ENCODE results near the gene HOXC11.

The HOXC11 gene

DNA sequence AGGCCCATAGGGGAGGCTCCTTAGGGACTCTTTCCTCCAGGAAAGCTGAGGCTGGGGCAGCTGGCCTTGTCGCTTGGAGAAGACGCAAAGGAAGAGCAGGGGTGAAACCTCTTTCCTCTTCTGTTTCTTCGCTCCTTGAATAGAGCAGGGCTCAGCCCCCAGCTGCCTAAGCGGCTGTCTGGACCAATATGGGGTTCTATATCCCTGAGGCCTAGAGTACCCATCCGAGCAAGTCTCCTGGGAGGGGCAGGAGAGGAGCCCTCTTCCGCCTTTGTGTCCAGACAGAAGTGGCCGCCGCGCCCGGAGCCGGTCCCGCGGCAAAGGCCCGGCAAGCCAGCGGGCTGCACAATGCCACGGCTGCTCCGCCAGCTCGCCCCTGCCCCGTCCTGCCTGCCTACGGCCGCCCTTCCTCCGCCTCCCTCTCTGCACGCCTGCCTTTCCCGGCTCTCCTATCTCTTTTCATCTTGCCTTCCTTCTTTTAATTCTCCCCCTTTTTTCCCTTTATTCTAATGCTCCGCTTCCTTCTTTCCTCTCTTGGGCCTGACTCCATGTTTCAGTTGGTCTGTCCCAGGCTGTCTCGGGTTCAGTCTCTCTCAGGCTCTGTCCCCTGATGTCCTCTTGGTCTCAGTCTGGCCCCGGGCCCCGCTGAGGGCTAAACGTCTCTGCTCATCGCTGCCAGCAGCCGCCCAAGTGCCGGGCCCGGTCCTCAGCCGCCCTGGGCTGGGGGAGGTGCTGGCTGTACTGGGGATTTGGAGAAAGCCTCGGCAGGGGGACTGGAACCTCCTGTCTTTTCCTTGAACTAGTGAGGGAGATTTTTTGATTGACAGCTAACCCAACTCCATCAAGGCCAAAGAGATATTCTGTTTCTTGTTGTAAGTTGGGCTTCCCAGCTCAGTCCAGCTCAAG, 24.5 kb downstream of the HOXC11 start:
- no peak for DNase-seq (ENCODE audit: low read depth)

DNA sequence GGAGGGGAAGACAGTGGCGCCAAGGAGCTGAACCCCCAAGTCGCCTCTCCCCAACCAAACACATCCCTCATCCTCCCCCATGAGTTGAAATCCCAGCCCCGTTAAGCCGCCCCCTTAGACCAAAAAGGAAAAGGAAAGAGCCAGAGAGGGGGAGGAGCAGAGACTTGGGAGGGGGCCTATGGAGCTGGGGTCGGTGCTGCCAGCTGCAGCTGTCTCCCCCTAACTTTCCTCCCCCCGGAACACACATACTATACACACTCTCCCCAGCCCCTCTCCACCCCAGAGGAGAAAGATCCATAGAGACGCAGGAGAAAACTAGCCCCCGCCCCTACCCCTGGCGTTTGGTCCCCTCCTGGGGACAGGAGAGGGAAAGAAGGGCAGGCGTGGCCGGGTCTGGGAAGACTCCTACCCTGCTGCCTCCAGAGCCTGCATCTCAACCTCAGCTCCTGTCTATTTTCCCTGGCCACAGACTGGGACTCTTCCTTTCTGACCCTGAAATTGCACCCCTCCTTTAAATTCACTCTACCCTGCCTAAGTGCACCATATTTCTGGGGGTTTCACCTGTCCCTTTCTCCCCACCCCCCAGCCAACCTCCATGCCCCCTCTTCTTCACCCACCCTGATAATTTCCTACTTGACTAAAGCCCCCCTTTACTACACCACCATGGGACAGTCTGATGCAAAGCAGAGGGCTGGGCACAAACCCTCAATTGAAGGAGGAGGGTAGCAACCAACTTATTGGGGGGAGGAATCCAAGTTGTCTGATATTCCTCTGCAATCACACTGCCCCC, 25.4 kb downstream of the HOXC11 start:
- no peak for DNase-seq (ENCODE audit: low read depth)

DNA sequence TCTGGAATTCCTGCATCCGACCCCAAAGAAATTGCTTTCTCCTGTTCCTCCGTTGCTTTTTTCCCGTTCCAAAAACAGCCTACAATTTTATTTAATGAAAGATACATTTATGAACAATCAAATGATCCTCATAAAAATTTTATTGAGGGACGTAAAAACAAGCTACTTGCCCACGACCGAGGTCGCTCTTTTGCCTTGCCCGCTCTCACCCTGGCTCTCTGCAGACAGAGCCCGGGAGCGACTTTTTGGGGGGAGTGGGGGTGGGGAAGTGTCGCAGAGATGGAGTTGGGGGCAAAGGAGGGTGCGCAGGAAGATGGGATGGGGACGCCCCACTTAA, 25.9 kb downstream of the HOXC11 start:
- no peak for DNase-seq (ENCODE audit: low read depth)

DNA sequence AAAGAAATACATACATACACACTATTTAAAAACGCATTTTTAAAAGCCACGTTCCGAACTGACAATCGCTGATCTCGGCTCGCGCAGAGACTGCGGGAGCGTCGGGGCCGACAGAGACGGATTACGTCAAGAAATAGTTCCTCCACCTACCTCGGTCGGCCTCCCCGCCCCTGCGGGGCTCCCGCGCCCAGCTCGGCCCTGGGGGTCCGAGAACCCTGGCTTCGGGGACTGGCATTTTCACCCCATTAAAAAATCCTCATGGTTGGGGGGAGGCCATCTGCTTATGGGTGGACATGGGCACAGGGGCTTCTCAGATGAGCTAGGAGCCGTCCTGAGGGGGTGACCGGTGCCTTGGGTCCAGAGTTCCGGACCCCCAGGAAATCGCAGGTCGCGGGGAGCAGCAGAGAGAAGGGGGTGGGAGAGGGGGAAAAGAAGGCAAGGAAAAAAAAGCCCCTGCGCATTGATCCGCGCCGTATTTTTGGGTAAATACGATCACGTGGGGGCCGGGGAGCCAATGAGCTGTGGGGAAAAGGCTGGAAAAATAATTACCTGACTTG, 26.7 kb downstream of the HOXC11 start:
- DNase-seq (ENCODE audit: low read depth), result no peak

DNA sequence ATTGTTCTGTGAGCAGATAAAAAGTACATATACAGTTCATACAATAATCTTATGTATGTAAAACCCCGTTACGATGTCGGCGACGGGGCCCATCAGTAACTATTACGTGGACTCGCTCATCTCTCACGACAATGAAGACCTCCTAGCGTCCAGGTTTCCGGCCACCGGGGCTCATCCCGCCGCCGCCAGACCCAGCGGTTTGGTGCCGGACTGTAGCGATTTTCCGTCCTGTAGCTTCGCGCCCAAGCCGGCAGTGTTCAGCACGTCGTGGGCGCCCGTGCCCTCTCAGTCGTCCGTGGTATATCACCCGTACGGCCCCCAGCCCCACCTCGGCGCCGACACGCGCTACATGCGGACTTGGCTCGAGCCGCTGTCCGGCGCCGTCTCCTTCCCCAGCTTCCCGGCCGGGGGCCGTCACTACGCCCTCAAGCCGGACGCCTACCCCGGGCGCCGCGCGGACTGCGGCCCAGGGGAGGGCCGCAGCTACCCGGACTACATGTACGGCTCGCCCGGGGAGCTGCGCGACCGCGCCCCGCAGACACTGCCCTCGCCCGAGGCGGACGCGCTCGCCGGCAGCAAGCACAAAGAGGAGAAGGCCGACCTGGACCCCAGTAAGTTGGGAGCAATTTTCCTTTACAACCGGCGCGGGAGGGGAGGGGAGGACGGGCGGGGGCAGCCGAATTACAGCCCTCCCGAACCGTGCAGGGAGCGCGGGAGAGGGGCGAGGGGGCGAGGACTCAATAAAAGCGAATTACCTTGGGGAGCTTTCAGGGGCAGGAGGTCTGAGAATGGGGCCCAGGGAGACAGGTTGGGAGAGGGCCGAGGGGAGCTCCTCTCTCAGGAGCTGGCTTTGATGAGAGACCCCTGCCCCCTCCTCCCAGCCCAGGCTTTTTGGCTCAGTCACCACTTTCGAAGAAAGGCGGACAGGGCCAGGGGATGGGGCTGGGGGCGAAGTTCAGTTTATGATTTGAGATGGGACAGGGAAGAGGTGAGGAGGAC, 27.5 kb downstream of the HOXC11 start, which contains the start of gene HOXC9:
TSS of gene HOXC9 (plus strand) at position 46 of the 999 bp plus-strand sequence. CDS start at position 74, 28 bp downstream.
- no peak for DNase-seq (ENCODE audit: low read depth)

DNA sequence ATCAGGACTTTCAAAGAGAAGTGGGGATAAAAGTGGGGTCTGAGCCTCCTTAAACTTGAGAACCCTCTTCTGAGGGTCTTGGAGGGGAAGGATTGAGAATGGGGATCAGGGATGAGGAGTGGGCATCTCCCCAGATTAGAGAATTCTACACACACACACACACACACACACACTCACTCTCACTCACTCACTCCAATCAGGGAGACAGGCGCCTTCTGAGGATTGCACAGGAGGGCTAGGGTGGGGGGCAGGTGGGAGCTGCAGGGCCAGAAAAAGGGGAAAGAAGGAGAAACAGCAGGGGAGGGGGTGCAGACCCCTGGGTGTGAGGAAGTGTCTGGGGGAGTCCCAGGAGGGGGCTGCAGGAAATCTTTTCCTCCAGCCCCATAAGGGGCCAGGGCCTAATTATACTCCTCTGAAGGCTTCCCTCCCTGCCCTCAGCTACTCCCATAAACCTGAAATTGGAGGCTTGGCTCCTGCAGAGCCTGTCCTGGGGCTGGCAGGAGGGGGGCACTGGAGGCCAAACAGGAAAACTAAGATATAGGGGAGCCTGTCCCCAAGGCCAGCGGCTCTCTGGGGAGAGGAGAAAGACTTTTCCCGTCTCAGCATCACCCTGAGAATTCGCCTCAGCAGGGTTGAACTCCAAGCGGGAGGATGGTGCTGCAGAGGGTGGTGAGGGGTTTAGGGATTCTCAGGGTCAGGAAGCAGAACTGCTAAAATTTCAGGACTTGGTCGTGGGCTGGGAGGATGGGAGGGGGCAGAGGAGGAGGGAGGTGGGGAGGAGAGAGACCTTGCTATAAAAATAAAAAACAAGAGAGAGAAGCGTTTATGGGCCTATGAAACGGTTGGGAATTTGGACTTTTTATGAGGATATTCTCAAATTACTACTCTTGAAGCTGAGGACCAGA, 28.6 kb downstream of the HOXC11 start:
- no peak for DNase-seq (ENCODE audit: low read depth)

DNA sequence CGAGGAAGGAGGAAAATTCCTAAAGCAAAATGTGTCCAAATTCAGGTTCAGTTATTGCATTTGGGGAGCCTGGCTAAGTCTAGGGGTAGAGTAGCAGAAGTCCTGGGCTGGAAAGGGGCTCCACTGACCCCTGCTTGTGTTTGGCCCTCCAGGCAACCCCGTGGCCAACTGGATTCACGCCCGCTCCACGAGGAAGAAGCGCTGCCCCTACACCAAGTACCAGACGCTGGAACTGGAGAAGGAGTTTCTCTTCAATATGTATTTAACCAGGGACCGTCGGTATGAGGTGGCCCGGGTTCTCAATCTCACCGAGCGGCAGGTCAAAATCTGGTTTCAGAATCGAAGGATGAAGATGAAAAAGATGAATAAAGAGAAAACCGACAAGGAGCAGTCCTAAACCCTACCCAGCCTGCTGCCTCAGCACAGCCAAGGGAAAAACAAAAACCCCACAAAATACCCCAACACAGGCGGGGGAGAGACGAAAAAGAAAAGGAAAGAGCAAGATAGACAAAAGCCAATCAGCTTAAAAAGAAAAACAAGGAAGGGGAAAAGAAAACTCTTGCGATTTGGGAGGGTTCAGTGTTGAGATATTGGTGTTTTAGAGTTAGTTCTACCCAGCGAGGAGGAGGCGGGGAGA, 29.5 kb downstream of the HOXC11 start:
- DNase-seq (ENCODE audit: low read depth), result no peak

DNA sequence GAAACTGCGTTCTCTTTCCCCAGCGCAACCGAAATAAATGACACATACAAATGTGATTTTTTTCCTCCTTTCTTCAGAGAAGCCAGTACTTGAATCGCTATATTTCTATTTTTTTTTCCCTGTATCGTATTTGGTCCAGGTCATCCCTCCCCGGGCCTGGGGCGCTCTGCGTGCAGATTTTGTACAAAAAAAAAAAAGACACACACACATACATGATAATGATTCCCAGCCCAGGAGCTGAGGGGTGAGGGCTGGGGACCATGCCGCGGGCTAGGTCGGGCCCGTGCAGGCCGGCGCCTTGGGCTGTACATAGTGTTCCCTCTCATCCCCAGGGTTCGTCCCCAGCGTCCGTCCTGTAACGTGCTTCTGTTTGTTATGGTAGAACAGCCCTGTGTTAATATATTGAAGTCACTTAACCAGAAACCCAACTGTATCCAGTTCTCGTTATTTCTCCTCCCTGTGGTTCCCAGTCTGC, 30.0 kb downstream of the HOXC11 start:
- DNase-seq (ENCODE audit: low read depth), result no peak

DNA sequence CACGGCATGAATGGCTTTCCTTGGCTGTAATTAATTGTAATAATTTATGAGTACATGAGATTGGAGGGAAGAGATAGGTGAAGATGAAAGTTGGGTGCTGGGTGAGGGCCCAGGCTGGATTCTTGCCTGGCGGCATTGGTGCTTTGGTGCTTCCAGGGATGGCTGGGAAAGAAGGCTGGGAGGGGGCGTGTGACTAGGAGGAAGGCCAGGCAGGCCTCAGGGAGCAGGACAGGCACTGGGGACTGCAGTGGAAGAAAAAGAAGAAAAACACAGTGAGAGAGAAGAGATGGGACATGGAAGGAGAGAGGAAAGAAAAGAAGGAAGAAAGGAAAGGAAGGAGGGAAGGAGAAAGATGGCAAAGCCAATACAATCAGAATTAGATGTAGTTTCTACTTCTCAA, 30.7 kb downstream of the HOXC11 start:
- DNase-seq (ENCODE audit: low read depth), result no peak

DNA sequence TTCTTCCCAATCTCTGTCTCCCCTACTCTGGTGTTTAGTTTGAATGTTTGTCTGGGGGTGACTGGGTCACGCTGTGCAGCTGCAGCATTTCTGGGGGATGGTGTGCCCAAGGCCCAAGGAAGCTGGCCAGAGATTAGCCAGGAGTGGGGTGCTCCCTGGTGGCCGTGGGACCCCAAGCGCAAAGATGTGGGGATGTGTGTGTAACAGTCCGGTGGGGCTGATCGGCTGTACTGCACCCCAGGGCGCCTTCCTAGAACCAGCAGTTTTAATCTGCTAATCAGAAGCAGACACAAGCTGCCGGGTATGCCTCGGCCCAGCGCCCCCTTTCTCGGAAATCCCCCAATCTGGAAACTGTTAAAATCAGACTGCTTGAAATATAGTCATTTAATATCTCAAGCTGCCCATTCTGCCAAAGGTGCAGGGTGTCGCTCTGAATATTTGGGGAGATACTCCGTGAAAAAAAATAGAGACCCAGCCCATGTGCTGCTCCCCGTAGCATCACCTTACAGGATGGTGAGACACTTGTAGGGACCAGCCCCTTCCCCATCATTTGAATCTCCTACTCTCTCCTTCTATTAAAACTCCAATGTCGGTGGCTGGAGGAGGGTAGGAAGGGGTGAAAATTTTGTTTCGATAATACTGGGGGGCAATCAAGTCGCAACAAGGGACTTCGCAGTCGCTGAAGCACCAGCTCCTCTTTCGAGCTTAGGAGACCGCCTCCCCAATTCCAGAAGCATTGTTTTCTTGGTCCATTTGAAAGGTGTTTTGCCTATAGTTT, 31.3 kb downstream of the HOXC11 start:
- no peak for DNase-seq (ENCODE audit: low read depth)

DNA sequence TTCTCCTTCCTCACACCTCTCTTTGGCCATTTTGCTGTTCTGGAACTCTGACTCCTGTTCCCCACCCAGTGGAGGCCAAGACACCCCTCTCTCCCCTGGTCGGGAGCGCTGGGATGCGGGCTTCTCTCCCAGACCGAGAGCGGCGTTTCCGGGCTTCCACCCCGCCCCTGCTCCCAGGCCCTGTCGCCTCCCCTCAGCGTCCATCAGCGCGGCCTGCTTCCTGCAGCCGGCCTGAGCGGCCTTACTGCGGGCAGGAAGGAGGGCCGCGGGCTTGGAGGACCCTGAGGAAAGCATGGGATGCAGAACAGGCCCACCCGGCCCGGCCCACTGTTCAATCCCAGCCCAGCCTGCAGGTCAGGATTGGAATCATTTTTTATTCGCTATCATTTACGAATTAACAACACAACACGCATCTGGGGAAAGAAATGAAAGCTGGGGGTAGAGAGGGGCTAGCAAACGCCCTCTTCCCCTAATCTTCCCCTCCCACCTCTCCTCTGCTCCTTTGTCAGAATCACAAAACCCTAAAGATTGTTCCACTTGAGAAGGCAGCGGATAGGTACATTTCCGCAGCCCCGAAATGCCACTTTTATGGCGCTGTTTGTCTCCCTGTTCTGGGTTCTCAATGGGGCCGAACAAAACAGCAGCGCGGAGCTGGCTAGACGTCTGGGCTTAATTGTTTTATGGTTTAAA, 32.1 kb downstream of the HOXC11 start:
- no peak for DNase-seq (ENCODE audit: low read depth)

DNA sequence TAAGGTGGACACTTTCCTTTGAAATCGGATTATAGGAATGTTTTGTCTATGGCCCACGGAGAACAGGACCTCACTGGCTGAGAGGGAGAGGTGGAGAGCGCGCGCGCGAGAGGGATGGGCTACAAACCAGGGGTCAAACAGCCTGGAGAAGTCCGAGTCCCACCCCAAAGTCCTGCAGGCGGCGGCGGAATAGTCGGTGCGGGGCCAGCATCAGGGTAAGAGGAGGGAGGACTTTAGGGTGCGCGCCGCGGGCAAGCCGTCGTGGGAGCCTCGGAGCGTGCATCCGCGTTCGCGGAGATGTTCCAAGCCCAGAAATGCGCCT, 32.6 kb downstream of the HOXC11 start:
- DNase-seq (ENCODE audit: low read depth), result no peak

DNA sequence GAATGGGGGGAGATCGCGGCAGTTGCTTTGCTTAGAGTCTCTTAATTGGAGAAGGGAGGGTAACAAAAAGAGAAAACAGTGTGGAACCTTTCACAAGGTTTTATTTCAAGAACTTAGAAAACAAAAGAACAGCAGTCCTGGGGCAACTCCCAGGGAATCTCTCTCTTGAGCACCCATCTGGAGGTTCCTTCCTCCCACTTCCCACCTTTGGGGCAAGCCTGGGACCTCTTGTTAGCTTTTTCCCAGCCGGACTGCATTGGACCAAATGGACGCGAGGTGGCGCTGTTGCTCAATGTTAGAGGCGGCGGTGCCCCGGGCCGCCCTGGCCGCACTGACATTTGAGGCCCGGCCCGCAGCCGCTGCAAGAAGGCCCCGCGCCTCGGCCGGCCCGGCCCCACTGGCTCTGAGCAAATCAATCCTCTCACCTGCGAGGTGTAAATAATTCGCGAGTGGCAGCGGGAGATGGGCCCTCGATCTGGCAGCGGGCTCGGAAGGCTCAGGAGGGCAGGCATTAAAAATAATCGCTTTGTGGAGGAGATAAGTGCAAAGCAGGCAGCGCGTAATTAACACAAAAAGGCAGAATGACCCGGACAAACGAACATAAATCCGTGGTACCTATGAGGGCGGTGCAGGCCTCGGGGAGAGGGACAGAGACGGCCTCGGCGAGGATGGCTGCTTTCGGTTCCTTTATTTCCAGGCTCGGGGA, 33.1 kb downstream of the HOXC11 start:
- DNase-seq (ENCODE audit: low read depth), result peak; percentile 83

DNA sequence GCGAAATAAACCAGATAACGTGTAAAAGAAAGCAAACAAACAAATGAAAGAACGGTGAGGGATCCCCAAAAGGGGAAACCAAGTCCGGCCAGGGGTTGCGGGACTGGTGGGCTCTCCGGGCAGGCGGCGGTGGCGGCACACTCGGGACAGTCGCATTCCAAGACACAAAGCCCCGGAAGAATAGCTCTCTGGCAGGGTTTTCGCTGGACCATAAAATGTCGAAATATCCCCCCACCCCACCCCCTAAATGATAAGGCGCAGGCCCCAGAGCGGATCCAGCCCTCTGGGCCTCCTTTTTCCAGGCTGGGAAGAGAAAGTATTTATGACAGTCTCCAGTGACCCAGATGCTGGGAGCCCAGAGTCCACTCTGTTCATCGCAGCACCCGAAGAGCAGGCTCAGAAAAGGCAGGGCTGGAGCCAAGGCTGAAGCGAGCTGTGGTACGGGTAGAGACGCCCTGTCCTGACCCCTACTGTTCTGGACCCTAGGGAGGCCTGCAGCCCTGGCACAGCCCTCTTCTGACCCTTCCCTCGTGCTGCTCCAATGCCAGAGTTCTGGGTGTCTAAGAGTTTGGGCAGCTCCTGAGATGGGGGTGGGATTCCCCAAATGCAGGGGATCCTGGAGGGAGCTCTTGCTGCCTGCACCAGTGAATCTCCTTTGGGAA, 33.8 kb downstream of the HOXC11 start:
- DNase-seq (ENCODE audit: low read depth), result no peak

DNA sequence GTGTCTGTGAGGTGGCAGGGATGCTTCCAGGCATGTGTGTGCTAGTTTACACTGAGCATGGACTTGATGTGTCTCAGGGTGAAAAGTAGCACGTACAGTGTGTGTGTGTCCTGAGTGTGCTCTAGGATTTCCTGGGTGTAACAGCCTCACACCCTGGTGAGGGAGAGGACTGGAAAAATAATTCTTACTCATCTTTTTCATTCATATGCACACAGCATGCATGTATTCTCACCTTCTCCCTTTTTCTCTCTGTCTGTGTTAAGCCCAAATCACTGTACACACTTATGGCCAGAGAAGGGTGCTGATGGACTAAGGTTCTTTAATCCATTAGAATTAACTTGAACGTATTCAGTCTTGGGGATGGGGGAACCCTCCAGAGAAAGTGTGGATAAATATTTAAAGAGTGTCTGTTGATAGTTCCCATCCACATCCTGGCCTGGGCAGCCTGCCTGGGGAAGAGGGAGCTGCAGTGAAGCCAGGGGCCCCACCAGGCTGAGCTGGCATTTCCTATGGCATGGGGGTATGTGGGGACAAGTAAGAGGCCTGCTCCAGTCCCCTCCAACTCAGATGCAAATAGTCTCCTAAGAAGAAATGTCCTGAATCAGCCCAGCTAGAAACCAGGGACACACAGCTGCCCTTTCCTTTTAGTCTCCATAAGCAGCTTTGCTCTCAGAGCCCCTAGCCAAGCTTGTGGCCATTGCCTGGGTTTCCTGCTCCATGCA, 34.8 kb downstream of the HOXC11 start:
- DNase-seq (ENCODE audit: low read depth), result no peak

DNA sequence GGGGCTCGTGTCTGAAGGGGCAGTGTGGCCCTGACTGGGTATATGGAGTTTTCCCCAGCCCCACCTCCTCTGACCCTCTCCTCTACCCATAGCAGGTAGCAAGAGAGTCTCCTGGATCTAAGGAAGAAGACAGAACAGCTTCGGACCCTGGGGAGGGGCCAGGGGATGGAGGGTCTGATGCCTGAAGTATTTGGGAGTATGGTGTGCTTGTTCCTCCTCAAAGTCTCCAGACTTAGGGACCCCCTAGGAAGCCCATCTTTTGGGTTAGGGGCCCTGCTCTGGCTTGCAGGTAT, 35.3 kb downstream of the HOXC11 start:
- no peak for DNase-seq (ENCODE audit: low read depth)

Measured in stimulated activated CD8-positive, alpha-beta memory T cell treated with anti-CD3 and anti-CD28 coated beads, Interleukin-12 subunit alpha, Interleukin-12 subunit beta, amount 100 ng/mL, for 1 hour (primary cell).